ENCODE data around the gene OR51M1. TPM values are rescaled to one million over a fixed set of nuclear protein-coding genes. Genes with fewer than 3 reads are reported as not detected.
"Not testable (repeated sequence)": the region's sequence is repeated elsewhere in the genome, so short reads cannot be mapped to it uniquely, and the experiment has no call there.

Gene OR51M1
- total RNA-seq, 2 experiments from 2014 or later: not detected

GRCh38 chr11:5348551-5349194, 34.9 kb upstream of the OR51M1 start:
- no peaks in the 10 kb centered on the region for H3K9me3 Mint-ChIP-seq
- Histone ChIP-seq H3K27ac (ENCODE audit: low read depth in 1 of 2, low read length in 2 of 2) (no peak overlapping the region), H3K27me3 (ENCODE audit: control insufficient read depth in 1 of 2, insufficient read depth in 2 of 2, low read length in 2 of 2) (no peaks in the 10 kb centered on the region), H3K4me3 (ENCODE audit: low read length) (no peak overlapping the region), H3K4me1 (ENCODE audit: insufficient read depth, low read length) (no peaks in the 10 kb centered on the region), H3K36me3 (ENCODE audit: insufficient read depth, low read length) (no peaks in the 10 kb centered on the region), H3K9me3 (ENCODE audit: control insufficient read depth in 1 of 2, insufficient read depth in 1 of 2, low read length in 2 of 2) (no peaks in the 10 kb centered on the region)
- no peak overlapping the region for H3K4me3 Mint-ChIP-seq
- CTCF ChIA-PET: no interaction called here
- ATAC-seq (ENCODE audit: poor library complexity) (no peak), DNase-seq (no peak)
- peaks cover 19% of the 10 kb centered on the region for H3K27me3 Mint-ChIP-seq
- POLR2A ChIA-PET: no interaction called here
- no peaks in the 10 kb centered on the region for H3K4me1 Mint-ChIP-seq (ENCODE audit: low read depth)
- H3K27ac Mint-ChIP-seq: no peak overlapping the region
- H3K36me3 Mint-ChIP-seq (ENCODE audit: low read depth): no peaks in the 10 kb centered on the region
- no peak for TF ChIP-seq CTCF (IDR thresholded peaks at IDR 0.05)
- intact Hi-C loops (cut with DNase I, micrococcal nuclease): no loop called here

- peaks cover 0 to 3% of the 10 kb centered on the region in 2 experiments for H3K27me3 ChIP-seq (ENCODE audit: control insufficient read depth in 1 of 2, insufficient read depth in 2 of 2, low read length in 2 of 2)
- H3K4me1 Mint-ChIP-seq (ENCODE audit: low read depth): no peaks in the 10 kb centered on the region
- no peak overlapping the region for H3K27ac ChIP-seq (ENCODE audit: low read depth in 1 of 2, low read length in 2 of 2)
- peaks cover 19% of the 10 kb centered on the region for H3K27me3 Mint-ChIP-seq
- no peaks in the 10 kb centered on the region for H3K4me1 ChIP-seq (ENCODE audit: insufficient read depth, low read length)
- H3K36me3 ChIP-seq (ENCODE audit: insufficient read depth, low read length): no peaks in the 10 kb centered on the region
- H3K9me3 Mint-ChIP-seq: no peaks in the 10 kb centered on the region
- CTCF ChIA-PET: no interaction called here
- H3K9me3 ChIP-seq (ENCODE audit: control insufficient read depth in 1 of 2, insufficient read depth in 1 of 2, low read length in 2 of 2): peaks cover 0 to 2% of the 10 kb centered on the region in 2 experiments
- no peaks in the 10 kb centered on the region for H3K36me3 Mint-ChIP-seq (ENCODE audit: low read depth)
- DNase-seq (no peak), ATAC-seq (ENCODE audit: poor library complexity) (no peak)
- POLR2A ChIA-PET: no interaction called here
- TF ChIP-seq CTCF (IDR thresholded peaks at IDR 0.05): no peak
- no peak overlapping the region for H3K4me3 ChIP-seq (ENCODE audit: low read length)
- no peak overlapping the region for H3K27ac Mint-ChIP-seq
- intact Hi-C loops (cut with DNase I, micrococcal nuclease): no loop called here
- no peak overlapping the region for H3K4me3 Mint-ChIP-seq
Measured at GRCh38 chr11:5349550-5349949, 34.1 kb upstream of the OR51M1 start.

GRCh38 chr11:5351208-5351607, 32.4 kb upstream of the OR51M1 start, which contains the start of gene OR51B6:
OR51B6 (plus strand) TSS chr11:5351508; CDS start chr11:5351508, 0 bp downstream.
- Histone ChIP-seq H3K9me3 (ENCODE audit: control insufficient read depth in 1 of 2, insufficient read depth in 1 of 2, low read length in 2 of 2) (peaks cover 0 to 3% of the 10 kb centered on the region in 2 experiments), H3K27ac (ENCODE audit: low read depth in 1 of 2, low read length in 2 of 2) (no peak within 1 kb of the TSS), H3K4me1 (ENCODE audit: insufficient read depth, low read length) (no peaks in the 10 kb centered on the region), H3K36me3 (ENCODE audit: insufficient read depth, low read length) (no peaks in the 10 kb centered on the region), H3K4me3 (ENCODE audit: low read length) (no peak within 1 kb of the TSS), H3K27me3 (ENCODE audit: control insufficient read depth in 1 of 2, insufficient read depth in 2 of 2, low read length in 2 of 2) (peaks cover 0 to 4% of the 10 kb centered on the region in 2 experiments)
- POLR2A ChIA-PET: no interaction called here
- DNase-seq (no peak), ATAC-seq (ENCODE audit: poor library complexity) (no peak)
- Mint-ChIP-seq H3K4me3 (no peak within 1 kb of the TSS), H3K27ac (no peak within 1 kb of the TSS), H3K27me3 (peaks cover 19% of the 10 kb centered on the region), H3K36me3 (ENCODE audit: low read depth) (no peaks in the 10 kb centered on the region), H3K4me1 (ENCODE audit: low read depth) (no peaks in the 10 kb centered on the region), H3K9me3 (no peaks in the 10 kb centered on the region)
- CTCF ChIA-PET: no interaction called here
- no peak for TF ChIP-seq CTCF (IDR thresholded peaks at IDR 0.05)
- intact Hi-C loops (cut with DNase I, micrococcal nuclease): no loop called here

- ATAC-seq (ENCODE audit: poor library complexity); H3K27ac Mint-ChIP-seq; H3K4me1 Mint-ChIP-seq (ENCODE audit: low read depth); DNase-seq; H3K9me3 Mint-ChIP-seq; CTCF ChIA-PET; H3K27ac ChIP-seq (ENCODE audit: low read depth in 1 of 2, low read length in 2 of 2); H3K27me3 ChIP-seq (ENCODE audit: control insufficient read depth in 1 of 2, insufficient read depth in 2 of 2, low read length in 2 of 2); H3K36me3 Mint-ChIP-seq (ENCODE audit: low read depth); H3K9me3 ChIP-seq (ENCODE audit: control insufficient read depth in 1 of 2, insufficient read depth in 1 of 2, low read length in 2 of 2); H3K36me3 ChIP-seq (ENCODE audit: insufficient read depth, low read length); H3K4me3 Mint-ChIP-seq; H3K4me3 ChIP-seq (ENCODE audit: low read length); intact Hi-C loops (cut with DNase I, micrococcal nuclease); H3K27me3 Mint-ChIP-seq; H3K4me1 ChIP-seq (ENCODE audit: insufficient read depth, low read length); POLR2A ChIA-PET: not testable (repeated sequence)
Measured at GRCh38 chr11:5356031-5356430, 27.6 kb upstream of the OR51M1 start.

Data from CD4-positive, alpha-beta T cell (primary cell).